Skeletal muscle satellite cell (primary cell): ENCODE data around the gene MXD3.
"Not testable (repeated sequence)": the region's sequence is repeated elsewhere in the genome, so short reads cannot be mapped to it uniquely, and the experiment has no call there.

Experiments used
- H3K27me3 ChIP-seq: 2 replicates; pipeline ENCODE4 v1.7.0; 2013; ENCODE audit warnings: low read length; ENCODE audit not compliant: control insufficient read depth, insufficient read depth
- H3K36me3 ChIP-seq: 2 replicates; pipeline ENCODE4 v1.7.0; 2013; ENCODE audit warnings: mild to moderate bottlenecking, control low read depth, low read length; ENCODE audit not compliant: insufficient read depth
- H3K4me1 ChIP-seq: 2 replicates; pipeline ENCODE4 v1.7.0; 2013; ENCODE audit warnings: low read length; ENCODE audit not compliant: control insufficient read depth, insufficient read depth
- H3K4me2 ChIP-seq: 2 replicates; pipeline ENCODE4 v1.7.0; 2013; ENCODE audit warnings: mild to moderate bottlenecking, low read length
- H3K4me3 ChIP-seq: 2 replicates; pipeline ENCODE4 v1.7.0; 2013; ENCODE audit warnings: low read length
- H3K9ac ChIP-seq: 2 replicates; pipeline ENCODE4 v1.7.0; 2013; ENCODE audit warnings: mild to moderate bottlenecking, low read depth, low read length, moderate library complexity
- H3K9me3 ChIP-seq: replicated peaks from 2 replicates; pipeline ENCODE4 v1.7.0; 2013; ENCODE audit warnings: mild to moderate bottlenecking, control low read depth, low read length

MXD3 gene

GRCh38 chr5:177306674-177307543 is 4.8 kb downstream of the MXD3 start:
- Histone ChIP-seq H3K9ac (no peak overlapping the region), H3K4me1 (peaks cover 50% of the 10 kb centered on the region), H3K36me3 (peaks cover 35% of the 10 kb centered on the region), H3K27me3 (no peaks in the 10 kb centered on the region), H3K9me3 (no peaks in the 10 kb centered on the region), H3K4me2 (no peak overlapping the region), H3K4me3 (no peak overlapping the region)

GRCh38 chr5:177306103-177306640 is 5.5 kb downstream of the MXD3 start:
- not testable (repeated sequence) for H3K9me3 ChIP-seq, H3K27me3 ChIP-seq, H3K4me3 ChIP-seq, H3K9ac ChIP-seq
- Histone ChIP-seq H3K36me3 (peaks cover 41% of the 10 kb centered on the region), H3K4me2 (peak overlapping the region; percentile 84), H3K4me1 (peaks cover 51% of the 10 kb centered on the region)

GRCh38 chr5:177304392-177305119 is 7.1 kb downstream of the MXD3 start:
- H3K4me1 ChIP-seq, result peaks cover 43% of the 10 kb centered on the region
- H3K27me3 ChIP-seq, result no peaks in the 10 kb centered on the region
- peaks cover 47% of the 10 kb centered on the region for H3K36me3 ChIP-seq
- peak overlapping the region; percentile 91 for H3K9ac ChIP-seq
- peak overlapping the region; percentile 84 for H3K4me2 ChIP-seq
- no peaks in the 10 kb centered on the region for H3K9me3 ChIP-seq
- H3K4me3 ChIP-seq, result peak overlapping the region; percentile 78

GRCh38 chr5:177303925-177304391 is 7.7 kb downstream of the MXD3 start:
- H3K4me3 ChIP-seq, result peak overlapping the region; percentile 78
- no peaks in the 10 kb centered on the region for H3K27me3 ChIP-seq
- H3K9ac ChIP-seq, result peak overlapping the region; percentile 91
- peaks cover 41% of the 10 kb centered on the region for H3K4me1 ChIP-seq
- peaks cover 51% of the 10 kb centered on the region for H3K36me3 ChIP-seq
- H3K4me2 ChIP-seq, result peak overlapping the region; percentile 84
- H3K9me3 ChIP-seq, result no peaks in the 10 kb centered on the region

- Histone ChIP-seq H3K9ac (peak within 1 kb of the TSS; percentile 91), H3K4me3 (peak within 1 kb of the TSS; percentile 78), H3K27me3 (no peaks in the 10 kb centered on the region), H3K4me2 (peak within 1 kb of the TSS; percentile 84), H3K4me1 (peaks cover 41% of the 10 kb centered on the region), H3K9me3 (no peaks in the 10 kb centered on the region), H3K36me3 (peaks cover 58% of the 10 kb centered on the region)
These were observed 8.4 kb downstream of the MXD3 start, which contains the start of the genes PRELID1 and RAB24 for GRCh38 chr5:177303121-177303924. TSS of gene PRELID1 (plus strand) at chr5:177303799. CDS start at chr5:177303986, 187 bp downstream. TSS of gene RAB24 (minus strand) at chr5:177303719. CDS start at chr5:177303288, 431 bp downstream.

GRCh38 chr5:177302354-177303110 is 9.2 kb downstream of the MXD3 start:
- Histone ChIP-seq H3K9me3 (no peaks in the 10 kb centered on the region), H3K4me1 (peaks cover 41% of the 10 kb centered on the region), H3K36me3 (peaks cover 63% of the 10 kb centered on the region), H3K4me2 (peak overlapping the region; percentile 84), H3K4me3 (peak overlapping the region; percentile 78), H3K9ac (peak overlapping the region; percentile 91), H3K27me3 (no peaks in the 10 kb centered on the region)

- no peak overlapping the region for H3K9ac ChIP-seq
- H3K36me3 ChIP-seq, result peaks cover 56% of the 10 kb centered on the region
These were observed 10.1 kb downstream of the MXD3 start for GRCh38 chr5:177301503-177302165.

GRCh38 chr5:177300951-177301350 is 10.7 kb downstream of the MXD3 start:
- H3K9me3 ChIP-seq, result no peaks in the 10 kb centered on the region
- H3K4me3 ChIP-seq, result no peak overlapping the region
- no peak overlapping the region for H3K9ac ChIP-seq
- H3K4me2 ChIP-seq, result no peak overlapping the region
- no peaks in the 10 kb centered on the region for H3K27me3 ChIP-seq
- peaks cover 38% of the 10 kb centered on the region for H3K4me1 ChIP-seq
- H3K36me3 ChIP-seq, result peaks cover 57% of the 10 kb centered on the region

More at GRCh38 chr5:177301503-177302165, 10.1 kb downstream of the MXD3 start:
- no peak overlapping the region for H3K4me3 ChIP-seq
- H3K4me1 ChIP-seq, result peaks cover 41% of the 10 kb centered on the region
- no peaks in the 10 kb centered on the region for H3K9me3 ChIP-seq
- peak overlapping the region; percentile 84 for H3K4me2 ChIP-seq
- H3K27me3 ChIP-seq, result no peaks in the 10 kb centered on the region

GRCh38 chr5:177300236-177300880 is 11.3 kb downstream of the MXD3 start:
- Histone ChIP-seq H3K27me3 (no peaks in the 10 kb centered on the region), H3K4me1 (peaks cover 32% of the 10 kb centered on the region), H3K4me2 (no peak overlapping the region), H3K36me3 (peaks cover 57% of the 10 kb centered on the region), H3K4me3 (no peak overlapping the region), H3K9me3 (no peaks in the 10 kb centered on the region), H3K9ac (no peak overlapping the region)
